HEK293T (cell line): ENCODE measurements around the gene LYRM9.

Source experiments
- CTCF ChIA-PET: fragments of 350-600 bp; formaldehyde crosslinking; extraction: SDS; loops from one replicate; lab custom pipeline; 2021; ENCODE audit warnings: antibody characterized with exemption, inconsistent platforms; lab: Yijun Ruan, JAX
- POLR2A ChIA-PET: fragments of 350-600 bp; formaldehyde crosslinking; extraction: SDS; loops from one replicate; lab custom pipeline; 2020; ENCODE audit warnings: antibody characterized with exemption, inconsistent platforms; lab: Yijun Ruan, JAX
- DNase-seq: peaks from one replicate; pipeline ENCODE4 v3.0.0; 2012; ENCODE audit warnings: mixed read lengths; ENCODE audit errors: extremely low spot score
- ARNT ChIP-seq: fragments of 450-650 bp; IDR thresholded peaks from 2 replicates; pipeline ENCODE4 v1.6.1; 2017; ENCODE audit warnings: mild to moderate bottlenecking
- BHLHE40 ChIP-seq: fragments of 450-650 bp; IDR thresholded peaks from 2 replicates; pipeline ENCODE4 v1.6.1; 2016; ENCODE audit warnings: mild to moderate bottlenecking, moderate library complexity, borderline replicate concordance
- CTBP1 ChIP-seq: fragments of 450-650 bp; IDR thresholded peaks from 2 replicates; pipeline ENCODE4 v1.6.1; 2016; ENCODE audit warnings: borderline replicate concordance
- ELF4 ChIP-seq: fragments of 450-650 bp; IDR thresholded peaks from 2 replicates; pipeline ENCODE4 v1.6.1; 2017; ENCODE audit warnings: antibody characterized with exemption
- FOXA1 ChIP-seq: fragments of 450-650 bp; IDR thresholded peaks from 2 replicates; pipeline ENCODE4 v1.6.1; 2016; ENCODE audit warnings: mild to moderate bottlenecking
- FOXK2 ChIP-seq: fragments of 450-650 bp; IDR thresholded peaks from 2 replicates; pipeline ENCODE4 v1.6.1; 2016; ENCODE audit warnings: mild to moderate bottlenecking
- FOXM1 ChIP-seq: fragments of 450-650 bp; IDR thresholded peaks from 2 replicates; pipeline ENCODE4 v1.6.1; 2017; ENCODE audit warnings: mild to moderate bottlenecking, borderline replicate concordance
- HDGF ChIP-seq: fragments of 450-650 bp; IDR thresholded peaks from 2 replicates; pipeline ENCODE4 v1.6.1; 2017; ENCODE audit warnings: antibody characterized with exemption, borderline replicate concordance
- L3MBTL2 ChIP-seq: fragments of 450-650 bp; conservative IDR thresholded peaks from 2 replicates; pipeline ENCODE4 v1.6.1; 2016; ENCODE audit warnings: mild to moderate bottlenecking
- LEF1 ChIP-seq: fragments of 450-650 bp; IDR thresholded peaks from 2 replicates; pipeline ENCODE4 v1.6.1; 2017; ENCODE audit warnings: mild to moderate bottlenecking, borderline replicate concordance
- NFRKB ChIP-seq: fragments of 450-650 bp; IDR thresholded peaks from 2 replicates; pipeline ENCODE4 v1.6.1; 2016; ENCODE audit warnings: mild to moderate bottlenecking, moderate library complexity
- PKNOX1 ChIP-seq: fragments of 450-650 bp; IDR thresholded peaks from 2 replicates; pipeline ENCODE4 v1.6.1; 2016
- SP1 ChIP-seq: fragments of 450-650 bp; IDR thresholded peaks from 2 replicates; pipeline ENCODE4 v1.6.1; 2017
- SUZ12 ChIP-seq: fragments of 450-650 bp; IDR thresholded peaks from 2 replicates; pipeline ENCODE4 v1.6.1; 2016; ENCODE audit warnings: mild to moderate bottlenecking
- TARDBP ChIP-seq: fragments of 450-650 bp; IDR thresholded peaks from 2 replicates; pipeline ENCODE4 v1.6.1; 2016
- ZNF384 ChIP-seq: fragments of 450-650 bp; IDR thresholded peaks from 2 replicates; pipeline ENCODE4 v1.6.1; 2016

Gene LYRM9

DNA sequence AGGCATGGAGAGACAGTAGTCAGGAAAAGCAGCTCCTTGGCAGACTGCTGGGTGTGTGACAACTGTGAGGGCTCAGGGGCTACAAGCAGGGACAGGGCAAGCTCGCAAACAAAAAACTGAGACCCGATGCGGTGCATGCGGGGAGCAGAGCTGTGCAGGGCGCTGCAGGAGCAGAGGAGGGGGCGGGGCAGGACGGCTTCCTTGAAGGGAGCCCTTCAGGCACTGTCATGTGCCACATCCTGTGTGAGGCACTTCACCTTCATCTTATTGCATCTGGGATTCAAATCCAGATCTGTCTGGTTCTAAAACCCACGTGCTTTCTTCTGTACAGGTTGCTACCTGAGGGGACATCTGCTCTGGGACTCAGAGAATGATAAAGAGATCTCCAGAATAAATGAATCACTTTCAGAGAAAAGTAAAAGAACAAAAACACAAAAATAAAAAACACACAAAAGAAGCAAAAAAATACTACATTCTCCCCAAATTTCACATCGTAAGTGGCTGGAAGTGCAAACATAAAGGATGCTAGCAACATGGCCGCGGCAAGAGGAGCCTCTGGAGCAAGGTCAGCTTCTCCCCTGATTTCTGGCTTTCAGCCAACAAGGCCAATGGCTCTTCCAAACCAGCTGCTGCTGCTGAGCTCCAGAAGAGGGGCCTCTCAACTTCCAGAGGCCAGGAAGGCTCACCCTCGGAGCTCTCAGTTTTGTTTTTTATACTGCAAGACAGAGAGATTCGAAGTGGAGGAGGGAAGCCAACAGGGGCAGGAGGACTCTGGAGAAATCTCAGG, 14.2 kb downstream of the LYRM9 start:
- POLR2A ChIA-PET, result interaction anchor here (1.3 kb wide), 1 partner anchor 74 kb away, joined by 7 read pairs; no protein-coding TSS in a partner anchor
- TF ChIP-seq PKNOX1, result no peak
- TF ChIP-seq LEF1, result no peak
- TF ChIP-seq ELF4, result no peak
- no peak for TF ChIP-seq TARDBP
- no peak for TF ChIP-seq ARNT
- TF ChIP-seq FOXA1, result no peak
- no peak for TF ChIP-seq L3MBTL2
- no peak for TF ChIP-seq SUZ12
- TF ChIP-seq NFRKB, result no peak
- DNase-seq, result no peak
- CTCF ChIA-PET, result interaction anchor here (0.5 to 4.5 kb wide), 11 partner anchors 29 to 356 kb away, joined by 3 to 71 read pairs (median 6); no protein-coding TSS in a partner anchor

GRCh38 chr17:27873746-27874145, 19.4 kb downstream of the LYRM9 start:
- ChIA-PET POLR2A (no interaction called here), CTCF (no interaction called here)
- DNase-seq, result no peak
- TF ChIP-seq ELF4, result no peak
- TF ChIP-seq HDGF, result no peak
- no peak for TF ChIP-seq FOXM1
- TF ChIP-seq FOXA1, result no peak
- no peak for TF ChIP-seq SP1
- no peak for TF ChIP-seq BHLHE40
- no peak for TF ChIP-seq L3MBTL2
- no peak for TF ChIP-seq FOXK2
- TF ChIP-seq TARDBP, result no peak
- TF ChIP-seq LEF1, result no peak
- no peak for TF ChIP-seq ARNT
- TF ChIP-seq SUZ12, result no peak
- no peak for TF ChIP-seq CTBP1
- TF ChIP-seq ZNF384, result no peak
- no peak for TF ChIP-seq NFRKB
- no peak for TF ChIP-seq PKNOX1

DNA sequence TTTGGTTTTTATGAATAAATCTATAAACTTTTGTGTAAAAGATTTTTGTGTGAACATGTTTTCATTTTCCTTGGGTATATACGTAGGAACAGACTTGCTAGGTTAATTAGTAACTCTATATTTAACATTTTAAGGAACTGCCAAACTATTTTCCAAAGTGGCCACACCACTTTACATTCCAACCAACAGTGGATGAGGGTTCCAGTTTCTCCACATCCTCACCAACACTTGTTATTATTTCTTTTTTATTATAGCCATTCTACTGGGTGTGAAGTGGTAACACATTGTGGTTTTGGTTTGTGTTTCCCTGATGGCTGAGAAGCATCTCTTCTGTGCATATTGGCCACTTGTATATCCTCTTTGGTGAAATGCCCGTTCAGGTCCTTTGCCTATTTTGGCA, 20.0 kb downstream of the LYRM9 start:
- ChIA-PET POLR2A (no interaction called here), CTCF (no interaction called here)
- no peak for DNase-seq
- TF ChIP-seq L3MBTL2 (no peak), PKNOX1 (no peak), SUZ12 (no peak), TARDBP (no peak), NFRKB (no peak), FOXA1 (no peak), BHLHE40 (no peak), LEF1 (no peak), ELF4 (no peak), SP1 (no peak), FOXM1 (no peak), CTBP1 (no peak), HDGF (no peak), ARNT (no peak), FOXK2 (no peak)

GRCh38 chr17:27872776-27873175, 20.4 kb downstream of the LYRM9 start:
- TF ChIP-seq FOXK2 (no peak), L3MBTL2 (no peak), SUZ12 (no peak), ZNF384 (no peak)
- CTCF ChIA-PET, result no interaction called here
- no peak for DNase-seq
- POLR2A ChIA-PET, result no interaction called here

GRCh38 chr17:27871407-27871806, 21.8 kb downstream of the LYRM9 start:
- TF ChIP-seq NFRKB, result no peak
- no peak for TF ChIP-seq ELF4
- no peak for TF ChIP-seq L3MBTL2
- no peak for TF ChIP-seq CTBP1
- TF ChIP-seq ZNF384, result no peak
- no peak for TF ChIP-seq LEF1
- TF ChIP-seq TARDBP, result no peak
- TF ChIP-seq HDGF, result no peak
- TF ChIP-seq PKNOX1, result no peak
- TF ChIP-seq BHLHE40, result no peak
- TF ChIP-seq FOXM1, result no peak
- DNase-seq, result no peak
- ChIA-PET CTCF (no interaction called here), POLR2A (no interaction called here)

- TF ChIP-seq FOXM1 (no peak), ZNF384 (no peak), CTBP1 (no peak), FOXK2 (no peak), PKNOX1 (no peak), TARDBP (no peak), FOXA1 (no peak), L3MBTL2 (no peak), NFRKB (no peak), SP1 (no peak), ELF4 (no peak), LEF1 (no peak)
- no peak for DNase-seq
- CTCF ChIA-PET, result no interaction called here
- POLR2A ChIA-PET, result no interaction called here
These were observed 22.8 kb downstream of the LYRM9 start for GRCh38 chr17:27870345-27870744.
